ENCODE measurements around the gene SNX25.

DNA sequence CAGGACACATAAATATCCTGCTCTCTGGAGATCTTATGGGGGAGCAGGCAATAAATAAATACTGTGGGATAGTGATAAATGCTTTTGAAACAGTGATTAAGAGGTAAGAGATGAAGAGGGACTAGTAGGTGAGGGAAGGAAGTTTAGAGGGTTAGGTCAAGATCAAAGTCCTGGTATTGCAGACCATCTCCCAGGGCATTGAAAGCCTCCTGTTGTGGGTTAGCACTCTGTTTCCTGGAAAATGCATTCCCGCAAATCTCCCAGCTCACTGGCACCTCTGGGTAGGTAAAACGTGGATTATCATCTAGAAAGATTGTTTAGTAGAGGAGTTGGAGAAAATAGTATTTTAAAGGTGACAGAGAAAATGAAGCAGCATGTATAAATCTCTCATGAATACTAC is 2.2 kb downstream of the SNX25 start:
- TF ChIP-seq RARB (CRISPR knock-in tag; IDR thresholded peaks at IDR 0.05) (no peak), GLIS3 (CRISPR knock-in tag; IDR thresholded peaks at IDR 0.05) (no peak), TCF4 (CRISPR knock-in tag; IDR thresholded peaks at IDR 0.05; ENCODE audit: borderline replicate concordance) (no peak), ZNF70 (CRISPR knock-in tag; IDR thresholded peaks at IDR 0.05) (no peak), PPARA (CRISPR knock-in tag; IDR thresholded peaks at IDR 0.05; ENCODE audit: borderline replicate concordance) (no peak), ISL1 (CRISPR knock-in tag; IDR thresholded peaks at IDR 0.05) (no peak), OSR1 (CRISPR knock-in tag; IDR thresholded peaks at IDR 0.05) (no peak), ARNTL (CRISPR knock-in tag; IDR thresholded peaks at IDR 0.05; ENCODE audit: borderline replicate concordance, low read depth) (no peak)
- TF ChIP-seq, protein P1, sequence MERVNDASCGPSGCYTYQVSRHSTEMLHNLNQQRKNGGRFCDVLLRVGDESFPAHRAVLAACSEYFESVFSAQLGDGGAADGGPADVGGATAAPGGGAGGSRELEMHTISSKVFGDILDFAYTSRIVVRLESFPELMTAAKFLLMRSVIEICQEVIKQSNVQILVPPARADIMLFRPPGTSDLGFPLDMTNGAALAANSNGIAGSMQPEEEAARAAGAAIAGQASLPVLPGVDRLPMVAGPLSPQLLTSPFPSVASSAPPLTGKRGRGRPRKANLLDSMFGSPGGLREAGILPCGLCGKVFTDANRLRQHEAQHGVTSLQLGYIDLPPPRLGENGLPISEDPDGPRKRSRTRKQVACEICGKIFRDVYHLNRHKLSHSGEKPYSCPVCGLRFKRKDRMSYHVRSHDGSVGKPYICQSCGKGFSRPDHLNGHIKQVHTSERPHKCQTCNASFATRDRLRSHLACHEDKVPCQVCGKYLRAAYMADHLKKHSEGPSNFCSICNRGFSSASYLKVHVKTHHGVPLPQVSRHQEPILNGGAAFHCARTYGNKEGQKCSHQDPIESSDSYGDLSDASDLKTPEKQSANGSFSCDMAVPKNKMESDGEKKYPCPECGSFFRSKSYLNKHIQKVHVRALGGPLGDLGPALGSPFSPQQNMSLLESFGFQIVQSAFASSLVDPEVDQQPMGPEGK (CRISPR knock-in tag; IDR thresholded peaks at IDR 0.05; ENCODE audit: borderline replicate concordance), result no peak
- TF ChIP-seq, protein P2, sequence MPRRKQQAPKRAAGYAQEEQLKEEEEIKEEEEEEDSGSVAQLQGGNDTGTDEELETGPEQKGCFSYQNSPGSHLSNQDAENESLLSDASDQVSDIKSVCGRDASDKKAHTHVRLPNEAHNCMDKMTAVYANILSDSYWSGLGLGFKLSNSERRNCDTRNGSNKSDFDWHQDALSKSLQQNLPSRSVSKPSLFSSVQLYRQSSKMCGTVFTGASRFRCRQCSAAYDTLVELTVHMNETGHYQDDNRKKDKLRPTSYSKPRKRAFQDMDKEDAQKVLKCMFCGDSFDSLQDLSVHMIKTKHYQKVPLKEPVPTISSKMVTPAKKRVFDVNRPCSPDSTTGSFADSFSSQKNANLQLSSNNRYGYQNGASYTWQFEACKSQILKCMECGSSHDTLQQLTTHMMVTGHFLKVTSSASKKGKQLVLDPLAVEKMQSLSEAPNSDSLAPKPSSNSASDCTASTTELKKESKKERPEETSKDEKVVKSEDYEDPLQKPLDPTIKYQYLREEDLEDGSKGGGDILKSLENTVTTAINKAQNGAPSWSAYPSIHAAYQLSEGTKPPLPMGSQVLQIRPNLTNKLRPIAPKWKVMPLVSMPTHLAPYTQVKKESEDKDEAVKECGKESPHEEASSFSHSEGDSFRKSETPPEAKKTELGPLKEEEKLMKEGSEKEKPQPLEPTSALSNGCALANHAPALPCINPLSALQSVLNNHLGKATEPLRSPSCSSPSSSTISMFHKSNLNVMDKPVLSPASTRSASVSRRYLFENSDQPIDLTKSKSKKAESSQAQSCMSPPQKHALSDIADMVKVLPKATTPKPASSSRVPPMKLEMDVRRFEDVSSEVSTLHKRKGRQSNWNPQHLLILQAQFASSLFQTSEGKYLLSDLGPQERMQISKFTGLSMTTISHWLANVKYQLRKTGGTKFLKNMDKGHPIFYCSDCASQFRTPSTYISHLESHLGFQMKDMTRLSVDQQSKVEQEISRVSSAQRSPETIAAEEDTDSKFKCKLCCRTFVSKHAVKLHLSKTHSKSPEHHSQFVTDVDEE (CRISPR knock-in tag; IDR thresholded peaks at IDR 0.05), result no peak
